GM10847 (cell line): ENCODE data around the gene QRICH2.
A peak's percentile ranks its signal among the peaks of the same experiment; 100 is the strongest.

Experiments used
- POLR2A ChIP-seq: IDR thresholded peaks from 2 replicates; pipeline ENCODE4 v1.6.1; 2011; ENCODE audit not compliant: insufficient read length; ENCODE audit errors: extremely low read depth

The QRICH2 gene

DNA sequence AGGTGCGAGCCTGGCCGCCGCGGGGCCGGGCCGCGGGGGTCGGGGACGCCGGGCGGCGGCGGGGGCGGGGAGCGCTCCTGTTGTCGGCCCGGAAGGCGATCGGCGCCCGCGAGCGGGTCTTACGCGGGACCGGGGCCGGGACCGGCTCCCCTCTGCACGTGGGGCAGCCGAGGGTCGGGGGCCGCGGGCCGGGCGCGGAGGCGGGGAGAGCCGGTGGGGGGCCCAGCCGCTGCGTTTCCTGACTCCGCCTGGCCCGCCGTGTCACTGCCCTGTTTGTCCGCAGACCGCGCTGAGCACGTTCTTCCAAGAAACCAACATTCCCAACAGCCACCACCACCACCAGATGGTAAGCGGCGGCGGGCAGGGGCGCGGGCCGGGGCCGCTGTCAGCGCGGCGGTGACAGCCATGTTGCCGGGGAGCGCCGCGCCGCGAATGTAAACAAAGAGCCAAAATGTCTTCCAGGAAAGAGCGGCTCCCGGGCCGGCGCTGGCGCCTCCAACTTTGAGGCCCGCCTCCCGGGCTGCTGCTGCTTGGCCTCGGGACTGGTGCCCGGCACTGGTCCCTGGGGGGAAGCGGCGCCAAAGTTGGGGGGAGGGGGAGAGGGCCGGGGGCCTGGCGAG lies 42.3 kb downstream of the QRICH2 start:
- no peak for TF ChIP-seq POLR2A

DNA sequence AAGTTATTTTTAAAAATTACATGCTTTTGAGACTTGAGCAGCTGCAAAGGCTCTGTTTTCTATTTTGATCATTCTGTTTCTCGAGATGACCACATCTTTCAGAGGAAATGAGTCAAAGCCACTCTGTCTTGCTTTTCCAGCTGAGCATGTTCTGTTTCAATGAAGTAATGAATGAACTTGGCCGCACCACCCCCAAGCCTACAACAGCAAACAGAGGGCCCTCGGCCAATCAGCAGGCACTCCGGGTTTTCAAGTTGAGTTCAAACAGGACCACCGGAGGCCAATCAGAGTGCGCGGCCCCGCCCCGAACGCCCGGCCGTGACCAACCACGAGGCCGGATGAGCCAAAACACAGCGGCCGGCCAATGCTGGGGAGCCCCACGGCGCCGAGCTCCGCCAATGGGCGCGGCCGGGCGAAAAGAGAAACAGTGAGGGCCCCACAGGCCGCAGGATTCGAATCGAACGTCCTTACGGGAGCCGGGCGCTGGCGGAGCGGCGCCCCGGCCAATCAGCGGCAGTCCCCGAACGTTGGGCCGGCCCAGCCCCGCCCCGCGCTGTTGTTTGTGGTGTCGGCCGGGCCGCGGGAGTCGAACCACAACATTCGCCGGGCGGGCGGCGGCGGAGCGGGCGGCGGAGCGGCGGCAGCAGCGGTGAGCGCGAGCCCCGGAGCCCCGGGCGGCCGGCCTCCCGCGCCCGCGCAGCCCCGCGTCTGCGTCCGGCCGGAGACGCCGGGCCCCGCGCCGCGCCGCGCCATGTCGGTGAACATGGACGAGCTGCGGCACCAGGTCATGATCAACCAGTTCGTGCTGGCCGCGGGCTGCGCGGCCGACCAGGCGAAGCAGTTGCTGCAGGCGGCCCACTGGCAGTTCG lies 43.1 kb downstream of the QRICH2 start, which contains the start of gene UBALD2:
TSS of gene UBALD2 (plus strand) at position 594 of the 869 bp plus-strand sequence. CDS start at position 752, 158 bp downstream.
- peak; percentile 95 for TF ChIP-seq POLR2A

DNA sequence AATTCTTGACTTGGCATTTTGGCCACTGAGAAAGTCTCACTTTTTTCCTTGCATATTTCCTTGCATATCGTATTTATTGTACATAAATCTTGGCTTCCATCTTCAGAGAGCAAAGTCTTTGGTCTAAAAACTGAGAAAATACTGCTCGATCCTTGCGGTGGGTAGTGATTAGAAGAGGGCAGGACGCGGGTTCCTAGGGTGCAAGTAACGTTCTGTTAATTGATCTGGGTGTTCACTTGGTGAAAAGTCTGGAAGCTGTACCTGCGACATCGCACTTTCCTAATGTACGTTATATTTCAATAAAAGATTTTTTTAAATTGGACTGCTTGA lies 43.7 kb downstream of the QRICH2 start:
- TF ChIP-seq POLR2A: no peak

DNA sequence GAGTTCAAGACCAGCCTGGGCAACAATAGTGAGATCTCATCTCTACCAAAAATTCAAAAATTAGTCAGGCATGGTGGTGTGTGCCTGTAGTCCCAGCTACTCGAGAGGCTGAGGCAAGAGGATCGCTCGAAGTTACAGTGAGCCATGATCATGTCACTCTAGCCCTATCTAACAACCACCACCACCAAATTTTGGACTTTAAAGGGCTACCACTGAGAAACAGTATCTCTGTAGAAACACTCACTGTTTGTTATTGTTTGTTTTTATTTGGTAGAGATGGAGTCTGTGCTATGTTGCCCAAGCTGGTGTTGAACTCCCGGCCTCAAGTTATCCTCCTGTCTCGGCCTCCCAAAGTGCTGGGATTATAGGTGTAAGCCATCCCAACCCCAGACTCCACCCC lies 44.2 kb downstream of the QRICH2 start:
- no peak for TF ChIP-seq POLR2A

DNA sequence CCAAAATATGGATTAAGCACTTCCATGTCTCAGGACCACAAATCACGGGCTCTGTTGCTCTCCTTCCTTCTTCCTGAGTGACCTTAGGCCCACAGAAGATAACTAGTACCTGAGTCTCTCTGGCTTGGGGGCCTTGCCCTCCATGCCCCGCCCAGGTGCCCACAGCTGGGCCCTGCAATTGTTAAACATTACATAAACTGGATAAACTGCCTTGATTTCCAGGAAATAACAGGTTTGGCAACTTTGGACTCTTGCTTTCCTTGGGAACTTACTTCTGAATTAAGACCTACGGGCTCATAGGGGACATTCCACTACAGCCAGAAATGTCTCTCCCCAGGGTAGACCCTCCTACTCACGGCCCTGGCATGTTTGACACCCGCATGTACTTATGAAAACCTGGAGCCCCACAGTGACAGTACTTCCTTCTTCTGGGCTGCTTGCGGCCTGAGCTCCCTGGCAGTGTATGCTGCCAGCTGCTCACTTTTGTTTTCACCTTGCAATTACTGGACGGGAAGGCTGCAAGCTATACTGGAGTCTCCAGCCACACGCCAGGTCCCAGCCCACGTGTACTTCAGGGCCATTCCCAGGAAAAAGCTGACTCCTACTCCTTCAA lies 45.2 kb downstream of the QRICH2 start:
- no peak for TF ChIP-seq POLR2A

DNA sequence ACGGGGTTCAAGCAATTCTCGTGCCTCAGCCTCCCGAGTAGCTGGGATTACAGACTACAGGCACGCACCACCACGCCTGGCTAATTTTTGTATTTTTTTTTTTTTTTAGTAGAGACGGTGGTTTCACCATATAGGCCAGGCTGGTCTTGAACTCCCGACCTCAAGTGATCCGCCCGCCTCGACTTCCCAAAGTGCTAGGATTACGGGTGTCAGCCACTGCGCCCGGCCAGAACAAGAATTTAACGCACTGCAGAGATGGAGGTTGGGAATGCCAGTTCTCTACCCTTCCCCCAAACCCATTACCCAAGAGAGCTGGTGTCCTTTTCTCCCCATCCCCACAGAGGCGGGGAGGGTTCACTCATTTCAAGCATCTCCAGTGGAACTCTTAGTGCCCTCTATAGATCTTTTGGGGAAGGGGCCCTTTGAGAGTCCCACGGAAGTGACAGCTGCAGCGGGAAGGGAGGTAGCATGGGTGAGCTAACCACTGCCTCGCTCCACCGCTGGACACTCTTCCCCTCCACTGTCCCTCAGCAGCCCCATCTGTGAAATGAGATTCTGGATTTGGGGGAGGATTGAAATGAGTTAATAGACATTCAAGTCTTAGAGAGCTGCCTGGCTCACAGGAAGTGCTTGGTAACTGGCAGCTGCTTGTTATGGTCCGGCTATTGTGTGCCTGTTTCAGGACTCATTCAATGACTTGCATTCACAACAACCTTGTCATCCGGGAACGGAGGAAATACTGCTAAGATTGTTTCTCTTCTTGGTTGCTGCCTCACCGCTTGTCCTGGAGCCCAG lies 46.5 kb downstream of the QRICH2 start:
- no peak for TF ChIP-seq POLR2A

DNA sequence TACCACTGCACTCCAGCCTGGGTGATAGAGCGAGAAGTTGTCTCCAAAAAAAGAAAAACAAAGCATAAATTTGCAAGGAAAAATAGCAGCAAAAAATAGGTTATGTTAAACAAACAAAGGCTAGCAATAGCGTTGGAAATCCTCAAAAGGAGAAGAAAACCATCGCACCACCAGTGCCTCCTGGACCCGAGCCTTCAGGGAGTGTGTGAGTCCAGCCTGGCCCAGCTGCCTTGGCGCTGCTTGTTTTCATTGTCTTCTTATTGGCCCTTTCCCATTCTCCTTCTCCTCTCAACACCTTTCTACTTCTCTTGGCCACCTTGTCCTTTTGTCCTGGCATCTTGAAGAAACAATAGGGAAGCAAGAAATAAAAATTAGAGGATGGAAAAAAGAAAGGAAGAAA lies 47.4 kb downstream of the QRICH2 start:
- peak; percentile 55 for TF ChIP-seq POLR2A

DNA sequence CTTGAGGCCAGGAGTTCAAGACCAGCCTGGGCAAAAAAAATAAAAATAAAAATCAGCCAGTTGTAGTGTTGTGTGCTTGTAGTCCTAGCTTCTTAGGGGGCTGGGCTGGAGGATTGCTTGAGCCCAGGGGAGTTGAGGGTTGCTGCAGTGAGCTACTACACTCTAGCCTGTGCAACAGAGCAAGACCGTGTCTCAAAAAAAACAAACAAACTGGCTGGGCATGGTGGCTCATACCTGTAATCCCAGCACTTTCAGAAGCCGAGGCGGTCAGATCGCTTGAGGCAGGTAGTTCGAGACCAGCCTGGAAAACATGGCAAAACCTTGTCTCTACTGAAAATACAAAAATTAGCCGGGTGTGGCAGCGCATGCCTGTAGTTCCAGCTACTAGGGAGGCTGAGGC lies 47.9 kb downstream of the QRICH2 start:
- TF ChIP-seq POLR2A: no peak

DNA sequence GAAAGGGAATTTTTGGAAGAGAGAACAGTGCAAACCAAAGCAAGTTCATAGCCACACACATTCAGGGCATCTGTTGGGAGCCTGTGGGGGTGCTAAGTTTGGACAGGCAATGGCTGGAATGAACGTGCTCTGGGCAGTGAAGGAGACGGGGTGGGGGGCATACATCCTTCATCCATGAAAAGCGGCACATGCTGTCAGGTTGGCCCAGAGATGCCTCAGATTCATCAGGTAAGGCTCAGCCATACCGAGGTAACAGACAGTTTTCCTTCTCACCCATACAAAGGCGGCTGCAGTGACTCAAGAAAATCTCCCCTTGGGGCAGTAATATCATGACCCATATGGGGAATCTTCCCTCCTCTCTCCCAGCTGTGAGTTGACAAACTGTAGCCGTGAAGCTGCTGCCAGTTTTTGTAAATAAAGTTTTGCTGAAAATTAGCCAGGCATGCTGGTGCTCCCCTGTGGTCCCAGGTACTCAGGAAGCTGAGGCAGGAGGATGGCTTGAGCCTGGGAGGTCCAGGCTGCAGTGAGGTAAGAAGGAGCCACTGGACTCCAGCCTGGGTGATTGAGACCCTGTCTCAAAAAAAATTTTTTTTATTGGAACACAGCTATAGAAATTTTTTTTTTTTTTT lies 52.2 kb downstream of the QRICH2 start:
- no peak for TF ChIP-seq POLR2A

DNA sequence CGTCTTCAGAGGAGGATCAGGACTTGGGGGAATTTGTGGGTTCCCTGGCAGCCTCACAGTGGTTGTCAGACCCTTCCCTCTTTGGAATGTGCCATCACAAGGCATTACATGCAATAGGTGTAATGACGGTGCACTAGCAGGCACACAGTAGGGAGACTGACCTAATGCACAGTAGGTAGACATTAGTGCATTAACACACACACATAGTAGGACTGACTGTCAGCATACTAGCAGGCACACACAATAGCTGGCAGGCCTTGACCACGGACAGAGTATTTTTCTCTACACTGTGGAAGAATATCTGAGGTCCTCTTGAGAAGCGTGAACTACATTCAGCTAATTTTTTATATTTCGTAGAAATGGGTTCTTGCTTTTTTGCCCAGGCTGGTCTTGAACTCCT lies 53.8 kb downstream of the QRICH2 start:
- TF ChIP-seq POLR2A: no peak

DNA sequence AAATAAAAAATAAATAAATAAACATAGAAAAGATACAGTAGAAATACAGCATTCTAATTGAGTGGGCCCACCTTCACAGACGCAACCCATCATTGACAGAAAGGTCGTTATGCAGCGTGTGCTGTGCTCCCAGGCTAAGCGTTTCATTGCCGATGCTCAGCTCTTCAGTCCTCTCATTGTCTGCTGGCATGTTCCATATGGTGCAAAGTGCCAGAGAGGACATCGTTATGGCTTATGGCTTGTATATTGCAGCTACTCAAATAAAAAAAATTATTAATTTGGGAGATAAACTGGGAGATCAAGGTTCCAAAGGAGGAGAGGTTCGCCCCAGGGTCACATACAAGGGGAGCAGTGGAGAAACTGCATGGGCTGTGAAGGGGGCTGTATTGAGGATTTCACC lies 54.2 kb downstream of the QRICH2 start:
- no peak for TF ChIP-seq POLR2A

DNA sequence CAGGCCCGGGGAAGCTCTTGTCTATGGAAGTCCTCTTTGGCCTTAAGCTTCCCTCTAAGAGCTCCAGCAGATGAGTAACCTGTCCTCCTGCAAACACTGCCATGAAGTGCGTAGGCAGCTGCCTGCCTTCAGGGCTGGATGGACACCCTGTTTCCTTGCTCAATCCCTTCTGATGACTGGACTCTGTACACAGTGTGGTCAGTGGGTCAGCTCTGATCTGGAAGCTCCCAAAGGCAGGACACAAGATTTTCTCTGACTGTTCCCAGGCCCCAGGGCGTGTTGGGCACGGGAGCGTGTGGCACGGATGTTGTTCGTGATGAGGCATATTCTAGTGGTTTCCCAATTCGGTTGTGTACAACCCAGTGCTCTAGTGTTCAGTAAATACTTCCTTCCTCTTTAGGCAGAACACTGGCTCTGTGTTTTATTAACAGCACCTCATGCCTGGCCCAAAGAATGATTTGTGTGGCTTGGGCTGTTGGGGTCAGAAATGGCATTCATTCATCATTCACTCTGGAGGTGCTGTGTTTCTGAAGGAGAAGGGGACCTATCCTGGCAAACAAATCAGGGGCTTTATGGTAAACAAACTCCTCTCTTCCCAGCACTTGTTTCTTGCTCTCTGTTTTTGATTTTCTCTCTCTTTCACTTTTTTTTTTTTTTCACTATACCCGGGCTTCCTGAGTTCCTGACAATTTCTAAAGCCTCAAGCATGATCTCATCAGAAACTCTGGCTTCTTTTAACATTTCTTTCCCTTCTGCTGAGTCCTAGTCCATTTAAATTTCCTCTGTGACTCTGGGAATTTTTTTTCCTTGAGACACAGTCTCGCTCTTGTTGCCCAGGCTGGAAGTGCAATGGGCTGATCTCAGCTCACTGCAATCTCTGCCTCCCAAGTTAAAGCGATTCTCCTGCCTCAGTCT lies 55.8 kb downstream of the QRICH2 start:
- TF ChIP-seq POLR2A: peak; percentile 23

DNA sequence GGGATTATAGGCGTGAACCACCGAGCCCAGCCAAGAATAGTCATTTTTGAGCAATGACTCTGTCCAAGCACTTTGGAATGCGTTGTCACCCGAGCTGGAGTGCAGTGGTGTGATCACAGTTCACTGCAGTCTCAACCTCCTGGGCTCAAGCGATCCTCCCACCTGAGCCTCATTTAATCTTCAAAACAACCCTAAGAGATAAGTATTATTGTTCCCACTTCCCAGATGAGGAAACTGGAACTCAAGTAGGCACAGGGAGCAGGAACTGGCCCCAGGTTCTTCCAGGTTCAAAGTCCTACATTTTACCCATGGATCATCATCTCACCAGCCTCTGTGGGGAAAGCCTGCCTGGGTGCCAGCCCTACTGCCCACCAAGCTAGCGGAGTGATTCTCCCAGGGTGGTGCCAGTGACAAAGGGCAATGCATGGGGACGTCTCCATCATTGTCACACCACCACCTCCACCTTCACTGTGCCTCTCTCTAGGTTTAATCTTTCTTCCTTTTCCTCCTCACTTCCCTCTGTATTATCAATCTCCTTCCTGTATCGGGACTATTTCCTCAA lies 56.5 kb downstream of the QRICH2 start:
- no peak for TF ChIP-seq POLR2A

DNA sequence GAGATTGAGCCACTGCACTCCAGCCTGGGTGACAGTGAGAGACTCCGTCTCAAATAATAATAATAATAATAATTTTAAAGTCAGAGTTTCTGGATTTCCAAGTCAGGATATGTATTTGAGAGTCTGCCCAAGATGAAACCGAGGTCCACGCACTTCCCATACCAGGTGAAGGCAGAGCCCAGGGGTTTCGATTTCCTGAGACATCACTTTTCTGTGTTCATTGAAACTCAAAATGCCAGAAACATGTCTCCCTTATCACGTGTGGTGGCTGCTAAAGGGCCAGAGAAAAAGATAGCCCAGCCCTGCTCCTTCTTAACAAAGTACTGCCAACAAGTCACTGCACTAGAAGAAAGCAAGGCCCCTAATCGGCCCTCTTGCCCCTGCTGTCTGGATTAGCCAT lies 57.9 kb downstream of the QRICH2 start:
- no peak for TF ChIP-seq POLR2A
